HG03378 (cell line): ENCODE results near the gene CDH13.

ENCODE experiments used
- ATAC-seq: cut with Tn5 transposase; IDR thresholded peaks from one replicate; pipeline ENCODE4 v1.9.1; 2021; ENCODE audit warnings: mild to moderate bottlenecking, moderate library complexity; ENCODE audit not compliant: unreplicated experiment

CDH13 gene

GRCh38 chr16:83085660-83086059 is 458.9 kb downstream of the CDH13 start:
- ATAC-seq = no peak

GRCh38 chr16:83095941-83096692 is 469.3 kb downstream of the CDH13 start:
- no peak for ATAC-seq

- ATAC-seq = no peak
These were observed 471.8 kb downstream of the CDH13 start for GRCh38 chr16:83098536-83098935.

GRCh38 chr16:83100679-83101078 is 473.9 kb downstream of the CDH13 start:
- no peak for ATAC-seq

- no peak for ATAC-seq
These were observed 475.6 kb downstream of the CDH13 start for GRCh38 chr16:83102336-83102735.

- no peak for ATAC-seq
These were observed 478.7 kb downstream of the CDH13 start for GRCh38 chr16:83105279-83106077.

- no peak for ATAC-seq
These were observed 482.8 kb downstream of the CDH13 start for GRCh38 chr16:83109490-83110125.

- no peak for ATAC-seq
These were observed 483.5 kb downstream of the CDH13 start for GRCh38 chr16:83110269-83110668.

- ATAC-seq = no peak
These were observed 486.5 kb downstream of the CDH13 start for GRCh38 chr16:83113317-83113716.

- ATAC-seq = no peak
These were observed 487.0 kb downstream of the CDH13 start for GRCh38 chr16:83113811-83114210.

- no peak for ATAC-seq
These were observed 488.9 kb downstream of the CDH13 start for GRCh38 chr16:83115491-83116232.

GRCh38 chr16:83116274-83116892 is 489.6 kb downstream of the CDH13 start:
- no peak for ATAC-seq

- no peak for ATAC-seq
These were observed 491.0 kb downstream of the CDH13 start for GRCh38 chr16:83117810-83118209.

GRCh38 chr16:83118365-83118764 is 491.6 kb downstream of the CDH13 start:
- ATAC-seq = no peak

- no peak for ATAC-seq
These were observed 499.3 kb downstream of the CDH13 start for GRCh38 chr16:83125999-83126568.

- ATAC-seq = no peak
These were observed 501.3 kb downstream of the CDH13 start for GRCh38 chr16:83128041-83128440.

GRCh38 chr16:83130039-83130438 is 503.3 kb downstream of the CDH13 start:
- ATAC-seq = no peak

- no peak for ATAC-seq
These were observed 507.9 kb downstream of the CDH13 start for GRCh38 chr16:83134638-83135037.

GRCh38 chr16:83136419-83136818 is 509.6 kb downstream of the CDH13 start:
- ATAC-seq = no peak

- ATAC-seq = no peak
These were observed 510.2 kb downstream of the CDH13 start for GRCh38 chr16:83136924-83137323.
